ENCODE data around the gene CTH. TPM values are rescaled to one million over a fixed set of nuclear protein-coding genes. Genes with fewer than 3 reads are reported as not detected.

Gene CTH
- total and polyA plus RNA-seq, 2 of the 13 experiments (the other 11 are each of a cell fraction or from before 2014, with no cell fraction given) = 8.7 to 19.7 TPM

DNA sequence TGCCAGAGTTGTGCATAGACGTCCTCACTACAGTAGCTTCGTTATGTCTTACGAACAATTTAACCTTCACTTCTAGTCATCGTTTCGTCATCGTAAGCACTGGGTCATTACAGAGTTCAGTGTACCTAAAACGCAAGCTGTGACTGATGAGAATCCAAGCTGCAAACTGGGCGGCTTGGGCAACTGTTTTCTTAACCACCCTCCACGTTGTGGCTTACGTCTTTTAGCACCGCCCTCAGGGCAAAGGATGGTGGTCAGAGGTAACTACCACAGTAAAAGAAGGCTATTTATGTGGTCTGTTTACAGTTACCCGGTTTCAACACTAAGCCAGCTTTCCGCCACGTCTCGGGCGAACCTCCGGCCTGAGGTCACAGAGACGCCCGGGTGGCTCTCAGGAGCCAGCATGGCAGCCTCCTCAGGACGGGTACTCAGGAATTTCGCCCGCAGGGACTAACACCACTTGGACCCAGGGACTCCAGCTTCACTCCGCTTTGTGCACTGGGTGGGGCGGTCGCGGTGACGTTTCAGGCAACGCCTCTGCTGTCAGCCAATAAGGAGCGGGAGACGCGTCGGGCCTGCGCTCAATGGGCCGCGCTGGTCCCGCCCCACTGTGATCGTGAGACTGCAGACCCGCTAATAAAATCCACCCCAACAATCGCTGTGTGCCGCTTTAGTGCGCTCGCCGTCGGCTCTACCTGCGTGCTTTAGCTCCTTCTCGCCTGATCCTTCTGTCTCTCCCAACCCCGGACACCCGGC, at the start of gene CTH (continued):
- TF ChIP-seq, protein P1, sequence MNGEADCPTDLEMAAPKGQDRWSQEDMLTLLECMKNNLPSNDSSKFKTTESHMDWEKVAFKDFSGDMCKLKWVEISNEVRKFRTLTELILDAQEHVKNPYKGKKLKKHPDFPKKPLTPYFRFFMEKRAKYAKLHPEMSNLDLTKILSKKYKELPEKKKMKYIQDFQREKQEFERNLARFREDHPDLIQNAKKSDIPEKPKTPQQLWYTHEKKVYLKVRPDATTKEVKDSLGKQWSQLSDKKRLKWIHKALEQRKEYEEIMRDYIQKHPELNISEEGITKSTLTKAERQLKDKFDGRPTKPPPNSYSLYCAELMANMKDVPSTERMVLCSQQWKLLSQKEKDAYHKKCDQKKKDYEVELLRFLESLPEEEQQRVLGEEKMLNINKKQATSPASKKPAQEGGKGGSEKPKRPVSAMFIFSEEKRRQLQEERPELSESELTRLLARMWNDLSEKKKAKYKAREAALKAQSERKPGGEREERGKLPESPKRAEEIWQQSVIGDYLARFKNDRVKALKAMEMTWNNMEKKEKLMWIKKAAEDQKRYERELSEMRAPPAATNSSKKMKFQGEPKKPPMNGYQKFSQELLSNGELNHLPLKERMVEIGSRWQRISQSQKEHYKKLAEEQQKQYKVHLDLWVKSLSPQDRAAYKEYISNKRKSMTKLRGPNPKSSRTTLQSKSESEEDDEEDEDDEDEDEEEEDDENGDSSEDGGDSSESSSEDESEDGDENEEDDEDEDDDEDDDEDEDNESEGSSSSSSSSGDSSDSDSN (CRISPR knock-in tag; IDR thresholded peaks at IDR 0.05) = peak; percentile 81
- TF ChIP-seq NAIF1 (CRISPR knock-in tag; IDR thresholded peaks at IDR 0.05; ENCODE audit: borderline replicate concordance) = peak; percentile 64; the same call in 1 of the 2 replicates
- peak; percentile 88 for TF ChIP-seq ZNF317 (CRISPR knock-in tag; IDR thresholded peaks at IDR 0.05)
- TF ChIP-seq ZNF101 (CRISPR knock-in tag; IDR thresholded peaks at IDR 0.05; ENCODE audit: borderline replicate concordance, low read depth) = no peak
- TF ChIP-seq MXI1 (IDR thresholded peaks at IDR 0.05; ENCODE audit: borderline replicate concordance, low read depth, low read length) = peak; percentile 85
- TF ChIP-seq, protein P2, sequence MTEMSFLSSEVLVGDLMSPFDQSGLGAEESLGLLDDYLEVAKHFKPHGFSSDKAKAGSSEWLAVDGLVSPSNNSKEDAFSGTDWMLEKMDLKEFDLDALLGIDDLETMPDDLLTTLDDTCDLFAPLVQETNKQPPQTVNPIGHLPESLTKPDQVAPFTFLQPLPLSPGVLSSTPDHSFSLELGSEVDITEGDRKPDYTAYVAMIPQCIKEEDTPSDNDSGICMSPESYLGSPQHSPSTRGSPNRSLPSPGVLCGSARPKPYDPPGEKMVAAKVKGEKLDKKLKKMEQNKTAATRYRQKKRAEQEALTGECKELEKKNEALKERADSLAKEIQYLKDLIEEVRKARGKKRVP (CRISPR knock-in tag; IDR thresholded peaks at IDR 0.05) = peak in 1 of 2 experiments; percentile 69; a peak in 1 of 4 replicates
- no peak; the same call in 1 of the 2 replicates for TF ChIP-seq ZFP36L1 (CRISPR knock-in tag; IDR thresholded peaks at IDR 0.05)
- no peak for TF ChIP-seq GABPA (IDR thresholded peaks at IDR 0.05; ENCODE audit: low read depth, low read length)
- TF ChIP-seq GABPA (CRISPR knock-in tag; IDR thresholded peaks at IDR 0.05; ENCODE audit: low read depth) = peak; percentile 27; the same call in 1 of the 2 replicates
- TF ChIP-seq KDM5B (CRISPR knock-in tag; IDR thresholded peaks at IDR 0.05; ENCODE audit: borderline replicate concordance) = no peak
- TF ChIP-seq LCORL (IDR thresholded peaks at IDR 0.05) = no peak
- peak; percentile 58 for TF ChIP-seq LCORL (CRISPR knock-in tag; IDR thresholded peaks at IDR 0.05)
- TF ChIP-seq ISX (CRISPR knock-in tag; conservative IDR thresholded peaks at IDR 0.05) = no peak
- TF ChIP-seq ATAD3A (CRISPR knock-in tag; IDR thresholded peaks at IDR 0.05) = no peak
- TF ChIP-seq IKZF1 (IDR thresholded peaks at IDR 0.05) = no peak
- TF ChIP-seq ZNF563 (CRISPR knock-in tag; IDR thresholded peaks at IDR 0.05) = peak; percentile 32; the same call in 1 of the 2 replicates
- no peak for TF ChIP-seq MAFG (CRISPR knock-in tag; IDR thresholded peaks at IDR 0.05)
- TF ChIP-seq, protein P3, sequence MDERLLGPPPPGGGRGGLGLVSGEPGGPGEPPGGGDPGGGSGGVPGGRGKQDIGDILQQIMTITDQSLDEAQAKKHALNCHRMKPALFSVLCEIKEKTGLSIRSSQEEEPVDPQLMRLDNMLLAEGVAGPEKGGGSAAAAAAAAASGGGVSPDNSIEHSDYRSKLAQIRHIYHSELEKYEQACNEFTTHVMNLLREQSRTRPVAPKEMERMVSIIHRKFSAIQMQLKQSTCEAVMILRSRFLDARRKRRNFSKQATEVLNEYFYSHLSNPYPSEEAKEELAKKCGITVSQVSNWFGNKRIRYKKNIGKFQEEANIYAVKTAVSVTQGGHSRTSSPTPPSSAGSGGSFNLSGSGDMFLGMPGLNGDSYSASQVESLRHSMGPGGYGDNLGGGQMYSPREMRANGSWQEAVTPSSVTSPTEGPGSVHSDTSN (CRISPR knock-in tag; IDR thresholded peaks at IDR 0.05) = no peak
- TF ChIP-seq RARG (CRISPR knock-in tag; IDR thresholded peaks at IDR 0.05; ENCODE audit: low read depth) = no peak
- TF ChIP-seq CHCHD3 (CRISPR knock-in tag; IDR thresholded peaks at IDR 0.05) = 0 out of 2 replicates have a peak, but pooled peaks have one; percentile 64
- TF ChIP-seq SP1 (IDR thresholded peaks at IDR 0.05) = no peak
- peak; percentile 82 for TF ChIP-seq SP1 (CRISPR knock-in tag; IDR thresholded peaks at IDR 0.05)
- TF ChIP-seq PAF1 (CRISPR knock-in tag; IDR thresholded peaks at IDR 0.05) = no peak
- TF ChIP-seq KLF15 (CRISPR knock-in tag; IDR thresholded peaks at IDR 0.05; ENCODE audit: borderline replicate concordance) = peak; percentile 93; the same call in 1 of the 2 replicates
- peak; percentile 76; the same call in 1 of the 2 replicates for TF ChIP-seq RFX5 (IDR thresholded peaks at IDR 0.05; ENCODE audit: low read depth, low read length)
- peak; percentile 90 for TF ChIP-seq CREB1 (IDR thresholded peaks at IDR 0.05)
- peak; percentile 95 for TF ChIP-seq CREB1 (CRISPR knock-in tag; IDR thresholded peaks at IDR 0.05)
- peak; percentile 72 for TF ChIP-seq SSRP1 (CRISPR knock-in tag; IDR thresholded peaks at IDR 0.05)
- TF ChIP-seq ZMYM4 (CRISPR knock-in tag; IDR thresholded peaks at IDR 0.05) = peak; percentile 98

All from HepG2 (cell line).